DND-41 (cell line): ENCODE results near the gene EMD.

Experiments
- ATAC-seq: fragments of 200-7000 bp; cut with Tn5 transposase; 3 replicates; pipeline ENCODE4 v1.9.1; 2021; ENCODE audit warnings: low read depth; ENCODE audit not compliant: insufficient read depth
- DNase-seq: peaks from one replicate; pipeline ENCODE4 v3.0.0-alpha.2; 2020
- H2AFZ ChIP-seq: 2 replicates; pipeline ENCODE4 v1.6.0; 2012; ENCODE audit warnings: low read depth, low read length
- H3K27ac ChIP-seq: 2 replicates; pipeline ENCODE4 v1.5.1; 2012; ENCODE audit warnings: low read length, inconsistent platforms
- H3K27me3 ChIP-seq: fragments of 200-600 bp; sonication (generic); 2 replicates; pipeline ENCODE4 v1.6.0; 2012; ENCODE audit warnings: low read length, mild to moderate bottlenecking, inconsistent platforms; ENCODE audit not compliant: insufficient read depth, poor library complexity
- H3K36me3 ChIP-seq: 2 replicates; pipeline ENCODE4 v1.5.1; 2012; ENCODE audit warnings: low read length, inconsistent platforms; ENCODE audit not compliant: insufficient read depth
- H3K4me1 ChIP-seq: 2 replicates; pipeline ENCODE4 v1.5.1; 2012; ENCODE audit warnings: mild to moderate bottlenecking, low read length; ENCODE audit not compliant: insufficient read depth
- H3K4me2 ChIP-seq: 2 replicates; pipeline ENCODE4 v1.6.0; 2012; ENCODE audit warnings: mild to moderate bottlenecking, moderate library complexity, low read length, inconsistent platforms; ENCODE audit not compliant: insufficient read depth
- H3K4me3 ChIP-seq, 2 experiments: fragments of 200-600 bp in 1 of 2; shearing (Covaris generic) in 1 of 2; 2 replicates each; pipeline ENCODE4 v1.5.1; 2012 to 2016; ENCODE audit warnings: inconsistent platforms in 2 of 2, low read length in 2 of 2, mild to moderate bottlenecking in 2 of 2, low read depth in 1 of 2, moderate library complexity in 1 of 2
- H3K79me2 ChIP-seq: 2 replicates; pipeline ENCODE4 v1.6.0; 2012; ENCODE audit warnings: low read length, inconsistent platforms; ENCODE audit not compliant: insufficient read depth
- H3K9ac ChIP-seq: 2 replicates; pipeline ENCODE4 v1.6.0; 2012; ENCODE audit warnings: low read depth, mild to moderate bottlenecking, inconsistent platforms, low read length, moderate library complexity
- H3K9me3 ChIP-seq: 2 replicates; pipeline ENCODE4 v1.5.1; 2012; ENCODE audit warnings: low read length, moderate library complexity, mild to moderate bottlenecking, inconsistent platforms; ENCODE audit not compliant: insufficient read depth, severe bottlenecking
- H4K20me1 ChIP-seq: 2 replicates; pipeline ENCODE4 v1.6.0; 2012; ENCODE audit warnings: low read length; ENCODE audit not compliant: insufficient read depth
- CTCF ChIP-seq: IDR thresholded peaks from 2 replicates; pipeline ENCODE4 v1.5.1; 2012; ENCODE audit warnings: borderline replicate concordance, low read length, moderate library complexity, mild to moderate bottlenecking; ENCODE audit not compliant: poor library complexity, severe bottlenecking; ENCODE audit errors: extremely low read depth
- EZH2 ChIP-seq: IDR thresholded peaks from 3 replicates; pipeline ENCODE4 v1.6.1; 2012; ENCODE audit warnings: borderline replicate concordance, low read depth, mild to moderate bottlenecking, moderate library complexity, low read length, inconsistent platforms; ENCODE audit not compliant: severe bottlenecking

The EMD gene

GRCh38 chrX:154348114-154348531 lies 31.0 kb upstream of the EMD start:
- peaks cover 30% of the 10 kb centered on the region for H4K20me1 ChIP-seq
- no peaks in the 10 kb centered on the region for H3K79me2 ChIP-seq
- no peak overlapping the region for H2AFZ ChIP-seq
- H3K9ac ChIP-seq, result no peak overlapping the region
- H3K4me3 ChIP-seq, result no peak overlapping the region
- TF ChIP-seq EZH2 (no peak), CTCF (no peak)
- no peaks in the 10 kb centered on the region for H3K9me3 ChIP-seq
- H3K27ac ChIP-seq, result no peak overlapping the region
- H3K4me1 ChIP-seq, result no peaks in the 10 kb centered on the region
- DNase-seq, result no peak
- H3K4me2 ChIP-seq, result no peak overlapping the region
- peaks cover 45% of the 10 kb centered on the region for H3K36me3 ChIP-seq
- no peaks in the 10 kb centered on the region for H3K27me3 ChIP-seq
- peak; percentile 8; the same call in 1 of the 3 replicates for ATAC-seq

GRCh38 chrX:154348646-154349358 lies 30.3 kb upstream of the EMD start:
- H3K4me3 ChIP-seq, result no peak overlapping the region
- H4K20me1 ChIP-seq, result peaks cover 37% of the 10 kb centered on the region

GRCh38 chrX:154349359-154349935 lies 29.6 kb upstream of the EMD start:
- no peak overlapping the region for H3K27ac ChIP-seq
- peaks cover 58% of the 10 kb centered on the region for H3K36me3 ChIP-seq
- H3K4me3 ChIP-seq, result no peak overlapping the region
- no peak for ATAC-seq
- DNase-seq, result no peak
- TF ChIP-seq CTCF, result no peak
- TF ChIP-seq EZH2, result no peak
- H3K9ac ChIP-seq, result no peak overlapping the region
- H3K79me2 ChIP-seq, result no peaks in the 10 kb centered on the region
- H3K27me3 ChIP-seq, result no peaks in the 10 kb centered on the region
- H2AFZ ChIP-seq, result no peak overlapping the region
- no peaks in the 10 kb centered on the region for H3K4me1 ChIP-seq
- no peak overlapping the region for H3K4me2 ChIP-seq
- H4K20me1 ChIP-seq, result peaks cover 43% of the 10 kb centered on the region
- H3K9me3 ChIP-seq, result no peaks in the 10 kb centered on the region

More at GRCh38 chrX:154348646-154349358, 30.3 kb upstream of the EMD start:
- no peak for ATAC-seq
- no peak for TF ChIP-seq CTCF
- no peak for TF ChIP-seq EZH2
- Histone ChIP-seq H3K27ac (no peak overlapping the region), H3K9me3 (no peaks in the 10 kb centered on the region), H3K36me3 (peaks cover 52% of the 10 kb centered on the region), H3K4me1 (no peaks in the 10 kb centered on the region), H3K79me2 (no peaks in the 10 kb centered on the region), H2AFZ (no peak overlapping the region), H3K4me2 (no peak overlapping the region), H3K9ac (no peak overlapping the region), H3K27me3 (no peaks in the 10 kb centered on the region)
- no peak for DNase-seq
